ENCODE data around the gene PDE6A. TPM values are rescaled to one million over a fixed set of nuclear protein-coding genes. Genes with fewer than 3 reads are reported as not detected.
"Not testable (repeated sequence)": the region's sequence is repeated elsewhere in the genome, so short reads cannot be mapped to it uniquely, and the experiment has no call there.

Gene PDE6A
- total RNA-seq, 1 donor from 2014 or later: not detected

DNA sequence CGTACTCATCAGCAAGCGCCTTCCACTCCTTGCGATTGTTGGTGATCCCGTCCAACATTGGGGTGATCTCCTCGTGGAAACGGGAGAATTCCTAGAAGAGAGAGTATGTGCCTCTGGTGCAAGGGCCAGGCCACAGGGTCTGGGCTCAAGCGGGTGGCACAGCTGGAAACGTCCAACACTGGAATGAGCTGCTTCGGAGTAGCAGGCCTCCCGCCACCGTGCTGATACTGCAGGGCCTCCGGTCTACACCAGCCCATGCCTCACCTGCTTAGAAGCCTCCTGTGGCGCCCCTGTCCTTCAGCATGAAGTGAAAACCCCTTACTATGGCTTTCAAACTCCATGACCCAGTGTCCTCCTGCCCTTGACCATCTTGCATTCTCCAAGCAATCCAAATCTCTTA, 81.4 kb downstream of the PDE6A start:
- no peak for DNase-seq
- no peaks in the 10 kb centered on the region for H3K9me3 ChIP-seq
- H3K36me3 ChIP-seq: no peaks in the 10 kb centered on the region
- intact Hi-C loops (cut with DNase I): no loop called here
- no peaks in the 10 kb centered on the region for H3K27me3 ChIP-seq (ENCODE audit: low read depth)
- no peak overlapping the region for H3K4me3 ChIP-seq
- TF ChIP-seq, protein P1, sequence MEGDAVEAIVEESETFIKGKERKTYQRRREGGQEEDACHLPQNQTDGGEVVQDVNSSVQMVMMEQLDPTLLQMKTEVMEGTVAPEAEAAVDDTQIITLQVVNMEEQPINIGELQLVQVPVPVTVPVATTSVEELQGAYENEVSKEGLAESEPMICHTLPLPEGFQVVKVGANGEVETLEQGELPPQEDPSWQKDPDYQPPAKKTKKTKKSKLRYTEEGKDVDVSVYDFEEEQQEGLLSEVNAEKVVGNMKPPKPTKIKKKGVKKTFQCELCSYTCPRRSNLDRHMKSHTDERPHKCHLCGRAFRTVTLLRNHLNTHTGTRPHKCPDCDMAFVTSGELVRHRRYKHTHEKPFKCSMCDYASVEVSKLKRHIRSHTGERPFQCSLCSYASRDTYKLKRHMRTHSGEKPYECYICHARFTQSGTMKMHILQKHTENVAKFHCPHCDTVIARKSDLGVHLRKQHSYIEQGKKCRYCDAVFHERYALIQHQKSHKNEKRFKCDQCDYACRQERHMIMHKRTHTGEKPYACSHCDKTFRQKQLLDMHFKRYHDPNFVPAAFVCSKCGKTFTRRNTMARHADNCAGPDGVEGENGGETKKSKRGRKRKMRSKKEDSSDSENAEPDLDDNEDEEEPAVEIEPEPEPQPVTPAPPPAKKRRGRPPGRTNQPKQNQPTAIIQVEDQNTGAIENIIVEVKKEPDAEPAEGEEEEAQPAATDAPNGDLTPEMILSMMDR (IDR thresholded peaks at IDR 0.05): no peak
- H3K27ac ChIP-seq: no peak overlapping the region
- no peak for ATAC-seq
- H3K4me1 ChIP-seq: peaks cover 10% of the 10 kb centered on the region

DNA sequence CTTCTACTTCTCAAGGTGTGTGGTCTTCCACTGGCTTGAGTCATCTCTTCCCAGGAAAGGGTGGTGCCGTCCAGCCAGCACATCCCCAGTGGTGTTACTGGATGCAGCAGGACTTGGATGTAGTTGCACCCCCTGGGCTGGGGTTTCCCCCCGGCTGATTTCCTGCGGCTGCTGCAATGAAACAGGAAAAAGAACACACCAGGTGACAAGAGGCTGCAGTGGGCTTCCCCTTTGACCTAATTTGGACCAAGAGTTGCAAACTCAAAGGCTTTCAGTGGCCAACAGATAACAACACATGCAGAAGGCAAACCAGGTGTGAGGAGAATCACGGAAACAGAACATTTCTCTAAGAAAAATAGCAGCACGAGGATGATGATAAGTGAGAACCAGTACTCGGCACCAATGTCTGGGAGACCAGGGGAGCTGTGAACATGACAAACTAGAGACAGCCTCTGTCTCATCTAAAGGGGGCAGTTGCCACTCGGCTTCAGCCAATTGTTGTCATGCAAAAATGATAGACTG, 83.7 kb downstream of the PDE6A start:
- Histone ChIP-seq H3K4me1 (peaks cover 23% of the 10 kb centered on the region), H3K36me3 (no peaks in the 10 kb centered on the region), H3K4me3 (no peak overlapping the region), H3K27ac (no peak overlapping the region), H3K9me3 (no peaks in the 10 kb centered on the region), H3K27me3 (ENCODE audit: low read depth) (no peaks in the 10 kb centered on the region)
- TF ChIP-seq, protein P1 (IDR thresholded peaks at IDR 0.05): no peak
- ATAC-seq (no peak), DNase-seq (no peak)
- intact Hi-C loops (cut with DNase I): no loop called here

DNA sequence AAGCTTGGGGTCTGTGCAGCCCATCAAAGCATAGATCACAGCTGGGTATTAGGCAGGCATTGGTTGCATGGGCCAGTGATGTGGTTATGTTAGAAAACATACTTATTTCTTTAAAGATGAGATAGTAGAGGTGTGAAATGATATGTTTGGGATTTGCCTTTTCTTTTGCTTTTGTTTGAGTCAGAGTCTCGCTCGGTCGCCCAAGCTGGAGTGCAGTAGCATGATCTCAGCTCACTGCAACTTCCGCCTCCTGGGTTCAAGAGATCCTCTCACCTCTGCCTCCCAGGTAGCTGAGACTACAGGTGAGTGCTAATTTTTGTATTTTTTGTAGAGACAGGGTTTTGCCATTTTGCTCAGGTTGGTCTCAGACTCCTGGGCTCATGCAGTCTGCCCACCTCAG, 84.8 kb downstream of the PDE6A start:
- no peak overlapping the region for H3K27ac ChIP-seq
- TF ChIP-seq, protein P1 (IDR thresholded peaks at IDR 0.05): no peak
- no peaks in the 10 kb centered on the region for H3K9me3 ChIP-seq
- intact Hi-C loops (cut with DNase I): loop anchor here (10.0 kb wide), 1 partner anchor 115 kb away; no protein-coding TSS in a partner anchor
- peaks cover 33% of the 10 kb centered on the region for H3K4me1 ChIP-seq
- H3K27me3 ChIP-seq (ENCODE audit: low read depth): no peaks in the 10 kb centered on the region
- H3K36me3 ChIP-seq: no peaks in the 10 kb centered on the region
- DNase-seq: no peak
- no peak for ATAC-seq
- H3K4me3 ChIP-seq: no peak overlapping the region

DNA sequence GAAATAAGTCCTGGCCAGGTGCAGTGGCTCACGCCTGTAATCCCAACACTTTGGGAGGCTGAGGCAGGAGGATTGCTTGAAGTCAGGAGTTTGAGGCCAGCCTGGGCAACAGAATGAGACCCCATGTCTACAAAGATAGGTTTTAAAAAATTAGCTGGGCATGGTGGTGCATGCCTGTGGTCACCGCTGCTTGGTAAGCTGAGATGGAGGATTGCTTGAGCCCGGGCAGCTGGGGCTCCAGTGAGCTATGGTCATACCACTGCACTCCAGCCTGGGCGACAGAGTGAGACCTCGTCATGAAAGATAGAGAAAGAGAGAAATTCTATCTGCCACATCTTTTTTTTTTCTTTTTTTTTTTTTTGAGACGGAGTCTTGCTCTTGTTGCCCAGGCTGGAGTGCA, 86.1 kb downstream of the PDE6A start:
- not testable (repeated sequence) for ATAC-seq, H3K27ac ChIP-seq
- intact Hi-C loops (cut with DNase I): loop anchor here (10.0 kb wide), 1 partner anchor 116 kb away; no protein-coding TSS in a partner anchor

DNA sequence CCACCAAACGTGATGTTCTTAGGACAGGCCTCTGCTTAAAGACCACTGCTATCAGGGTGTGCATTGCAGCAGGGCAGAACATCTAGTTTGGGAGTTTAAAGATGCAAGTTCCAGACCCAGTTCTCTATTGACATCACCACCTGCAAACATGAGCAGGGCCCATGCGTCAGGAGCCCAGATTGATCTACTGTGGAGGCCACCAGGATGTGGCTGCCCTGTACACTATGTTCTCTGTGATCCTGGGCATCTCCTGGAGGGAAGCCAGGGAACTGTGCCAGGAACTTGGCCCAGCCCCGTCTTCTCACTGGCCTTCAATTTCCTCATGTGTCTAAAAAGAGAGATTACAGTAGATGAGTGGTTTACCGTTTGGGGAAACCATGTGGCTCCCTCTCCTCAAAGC, 87.1 kb downstream of the PDE6A start:
- DNase-seq: peak; percentile 74
- peaks cover 34% of the 10 kb centered on the region for H3K4me1 ChIP-seq
- no peak overlapping the region for H3K4me3 ChIP-seq
- H3K9me3 ChIP-seq: no peaks in the 10 kb centered on the region
- ATAC-seq: peak; percentile 73 to 89
- H3K27me3 ChIP-seq (ENCODE audit: low read depth): no peaks in the 10 kb centered on the region
- peak overlapping the region; percentile 69 for H3K27ac ChIP-seq
- intact Hi-C loops (cut with DNase I): loop anchor here (10.0 kb wide), 1 partner anchor 117 kb away; no protein-coding TSS in a partner anchor
- TF ChIP-seq, protein P1 (IDR thresholded peaks at IDR 0.05): no peak
- no peaks in the 10 kb centered on the region for H3K36me3 ChIP-seq

More for the DNA sequence above, 86.1 kb downstream of the PDE6A start:
- peaks cover 34% of the 10 kb centered on the region for H3K4me1 ChIP-seq
- not testable (repeated sequence) for H3K27me3 ChIP-seq (ENCODE audit: low read depth); H3K9me3 ChIP-seq; H3K4me3 ChIP-seq; H3K36me3 ChIP-seq; DNase-seq

DNA sequence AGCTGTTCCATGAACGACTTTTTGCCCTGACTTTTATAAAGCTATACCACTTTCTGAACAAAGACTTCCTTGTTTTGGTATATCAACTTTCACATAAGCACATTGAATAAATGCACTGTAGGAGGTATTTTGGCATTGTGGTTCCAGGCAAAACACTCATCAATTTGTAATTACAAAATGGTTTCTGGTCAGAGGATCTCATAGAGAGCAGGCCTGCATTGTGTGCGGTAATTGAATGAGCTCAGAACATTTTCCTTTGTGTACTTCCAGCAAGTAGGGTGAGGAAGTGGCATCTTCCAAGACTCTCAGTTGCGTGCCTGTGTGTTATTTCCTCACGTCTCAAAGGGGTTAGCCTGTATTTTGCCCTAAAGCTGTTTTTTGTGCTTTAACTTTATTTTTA, 89.2 kb downstream of the PDE6A start:
- H3K4me1 ChIP-seq: peaks cover 28% of the 10 kb centered on the region
- peak overlapping the region; percentile 56 for H3K27ac ChIP-seq
- H3K9me3 ChIP-seq: no peaks in the 10 kb centered on the region
- no peaks in the 10 kb centered on the region for H3K27me3 ChIP-seq (ENCODE audit: low read depth)
- TF ChIP-seq, protein P1 (IDR thresholded peaks at IDR 0.05): no peak
- H3K36me3 ChIP-seq: no peaks in the 10 kb centered on the region
- H3K4me3 ChIP-seq: no peak overlapping the region
- no peak for DNase-seq
- ATAC-seq: no peak
- intact Hi-C loops (cut with DNase I): loop anchor here (10.0 kb wide), 1 partner anchor 119 kb away; no protein-coding TSS in a partner anchor

All from lower lobe of right lung (tissue), 2 donors.